Esophagus mucosa (tissue), 1 donor: Measurements from ENCODE around the gene TMEM182. TPM values are rescaled to one million over a fixed set of nuclear protein-coding genes. Genes with fewer than 3 reads are reported as not detected.

Experiments used
- total RNA-seq: library from RNA; stranded (reverse); gene quantifications from one replicate; pipeline ENCODE4 v1.2.4, GENCODE V29; 2023
- donor health status: DM: yes; HTN: yes; CAD: no.

Gene TMEM182
- total RNA-seq, 1 donor from 2014 or later: 2.5 TPM

Other genes with a start within 250 kb of the TMEM182 start
- 0.20 TPM for gene SLC9A2, start 142.5 kb upstream of the TMEM182 start, total RNA-seq